Iris pigment epithelial cell (primary cell): ENCODE results near the gene GOLGA6L2.
A peak's percentile ranks its signal among the peaks of the same experiment; 100 is the strongest.
"Not testable (repeated sequence)": the region's sequence is repeated elsewhere in the genome, so short reads cannot be mapped to it uniquely, and the experiment has no call there.

Source experiments
- DNase-seq: peaks from one replicate; pipeline ENCODE4 v3.0.0-alpha.2; 2011; ENCODE audit warnings: low read depth

Gene GOLGA6L2, protein sequence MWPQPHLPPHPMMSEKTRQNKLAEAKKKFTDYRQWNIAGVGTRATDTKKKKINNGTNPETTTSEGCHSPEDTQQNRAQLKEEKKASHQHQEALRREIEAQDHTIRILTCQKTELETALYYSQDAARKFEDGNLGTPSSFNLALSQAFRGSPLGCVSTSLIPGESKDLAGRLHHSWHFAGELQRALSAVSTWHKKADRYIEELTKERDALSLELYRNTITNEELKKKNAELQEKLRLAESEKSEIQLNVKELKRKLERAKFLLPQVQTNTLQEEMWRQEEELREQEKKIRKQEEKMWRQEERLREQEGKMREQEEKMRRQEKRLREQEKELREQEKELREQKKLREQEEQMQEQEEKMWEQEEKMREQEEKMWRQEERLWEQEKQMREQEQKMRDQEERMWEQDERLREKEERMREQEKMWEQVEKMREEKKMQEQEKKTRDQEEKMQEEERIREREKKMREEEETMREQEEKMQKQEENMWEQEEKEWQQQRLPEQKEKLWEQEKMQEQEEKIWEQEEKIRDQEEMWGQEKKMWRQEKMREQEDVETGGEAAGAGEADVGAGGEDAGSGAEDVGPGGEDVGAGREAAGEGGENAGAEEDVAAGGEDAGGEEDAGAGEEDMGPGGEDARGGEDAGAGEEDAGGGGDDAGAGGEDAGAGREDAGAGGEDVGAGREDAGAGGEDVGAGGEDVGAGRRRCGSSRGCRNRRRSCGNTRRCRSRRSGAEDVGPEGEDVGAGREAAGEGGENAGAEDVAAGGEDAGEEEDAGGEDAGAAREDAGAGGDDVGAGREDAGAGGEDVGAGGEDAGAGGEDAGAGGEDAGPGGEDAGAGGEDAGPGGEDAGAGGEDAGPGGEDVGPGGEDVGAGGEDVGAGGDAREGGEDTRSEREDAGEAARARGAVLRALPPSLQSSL

GRCh38 chr15:23447107-23447500 is at the start of gene GOLGA6L2:
Gene GOLGA6L2, minus strand, starts transcription at chr15:23447243. Its CDS starts 62 bp downstream, at chr15:23447181.
- DNase-seq = no peak

DNA sequence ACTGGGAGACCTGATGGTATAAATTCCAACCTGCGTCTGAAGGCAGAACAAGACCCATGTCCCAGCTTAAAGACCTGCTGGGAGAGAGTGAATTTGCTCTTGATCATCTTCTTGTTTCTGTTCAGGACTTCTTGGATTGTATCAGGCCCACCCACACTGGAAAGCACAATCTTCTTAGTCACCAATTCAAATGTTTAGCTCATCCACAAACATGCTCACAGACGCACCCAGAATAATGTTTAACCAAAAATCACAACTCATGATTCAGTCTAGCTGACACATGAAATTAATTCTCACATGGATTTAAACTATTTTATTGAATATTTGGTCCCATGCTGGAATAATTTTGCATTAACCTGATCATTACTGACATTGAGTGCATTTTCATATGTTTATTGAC is 37.8 kb upstream of the GOLGA6L2 start:
- DNase-seq = no peak

- DNase-seq = no peak
Observed at GRCh38 chr15:23483821-23484299, 36.8 kb upstream of the GOLGA6L2 start.

DNA sequence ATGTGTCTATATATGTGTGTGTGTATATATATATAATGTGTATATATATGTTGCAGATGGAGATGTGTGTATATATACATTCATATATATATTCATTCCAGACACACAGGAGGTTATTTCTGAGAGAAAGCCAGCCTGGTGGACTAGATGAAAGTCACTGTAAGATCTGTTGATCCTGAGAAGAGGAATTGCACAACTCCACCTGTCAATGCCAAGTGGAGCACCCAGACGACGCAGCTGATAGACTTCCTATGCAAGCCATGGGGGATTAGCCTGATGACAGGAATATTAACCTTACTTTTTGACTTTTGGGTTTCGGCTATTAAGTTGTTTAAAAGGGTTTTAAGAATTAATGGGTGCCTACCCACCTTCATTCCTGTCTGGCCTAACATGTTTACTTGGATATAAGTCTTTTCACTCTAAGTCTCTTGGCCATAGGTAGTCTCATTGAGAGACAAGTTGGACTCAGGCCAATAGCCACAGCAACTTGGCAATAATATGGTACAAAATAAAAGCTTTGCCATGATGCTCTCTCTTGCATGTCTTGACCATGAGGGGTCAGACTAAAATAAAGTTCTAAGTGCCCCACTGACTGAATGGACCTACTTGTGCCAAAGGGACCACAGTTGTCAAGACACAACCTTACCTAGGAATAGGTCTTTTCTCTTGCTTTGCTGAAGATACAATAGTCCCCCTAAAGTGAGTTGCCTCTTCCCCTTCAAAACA is 35.9 kb upstream of the GOLGA6L2 start:
- no peak for DNase-seq

DNA sequence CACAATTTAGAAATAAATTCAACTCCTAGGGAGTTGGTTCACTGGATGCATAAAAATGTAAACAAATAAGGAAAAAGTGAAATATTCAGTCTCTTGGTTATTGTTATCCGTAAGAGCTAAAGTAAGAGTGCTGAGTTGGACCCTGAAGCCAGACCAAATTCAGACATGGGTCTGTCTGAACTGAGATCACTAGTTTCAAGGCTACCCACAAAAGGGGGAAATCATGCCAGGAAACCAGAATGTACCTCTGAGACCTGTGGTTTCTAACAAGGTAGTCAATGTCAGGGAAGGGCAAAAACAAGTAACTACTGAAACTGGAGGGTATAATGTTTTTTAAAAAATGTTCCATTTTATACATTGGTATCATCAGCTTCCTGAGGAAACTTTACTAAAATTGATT is 35.2 kb upstream of the GOLGA6L2 start:
- no peak for DNase-seq

GRCh38 chr15:23477920-23478319 is 30.9 kb upstream of the GOLGA6L2 start:
- DNase-seq = no peak

GRCh38 chr15:23472678-23473077 is 25.6 kb upstream of the GOLGA6L2 start:
- DNase-seq = no peak

- DNase-seq = no peak
Observed at GRCh38 chr15:23472033-23472432, 25.0 kb upstream of the GOLGA6L2 start.

DNA sequence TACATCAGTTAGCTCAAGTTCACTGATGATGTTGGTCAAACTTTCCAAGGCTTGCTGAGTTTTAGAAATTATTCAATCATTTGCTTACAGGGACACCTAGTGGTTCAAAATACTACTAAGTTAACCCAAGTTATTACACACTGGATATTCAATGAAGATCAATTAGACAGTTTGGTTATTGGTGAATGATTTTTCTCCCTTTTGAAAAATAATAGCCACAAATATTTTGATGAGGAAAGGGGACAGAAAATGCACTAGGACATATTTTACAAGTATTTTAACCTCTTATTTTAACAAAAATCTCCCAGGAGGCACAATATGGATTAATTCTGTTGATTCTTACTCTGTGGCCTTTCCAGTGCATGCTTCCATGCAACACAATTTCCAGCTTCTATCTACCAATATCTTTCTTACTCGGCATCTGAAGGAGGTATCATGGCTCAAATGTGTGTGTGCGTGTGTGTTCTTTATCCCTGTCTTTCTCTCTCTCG is 20.1 kb upstream of the GOLGA6L2 start:
- peak; percentile 46 for DNase-seq

DNA sequence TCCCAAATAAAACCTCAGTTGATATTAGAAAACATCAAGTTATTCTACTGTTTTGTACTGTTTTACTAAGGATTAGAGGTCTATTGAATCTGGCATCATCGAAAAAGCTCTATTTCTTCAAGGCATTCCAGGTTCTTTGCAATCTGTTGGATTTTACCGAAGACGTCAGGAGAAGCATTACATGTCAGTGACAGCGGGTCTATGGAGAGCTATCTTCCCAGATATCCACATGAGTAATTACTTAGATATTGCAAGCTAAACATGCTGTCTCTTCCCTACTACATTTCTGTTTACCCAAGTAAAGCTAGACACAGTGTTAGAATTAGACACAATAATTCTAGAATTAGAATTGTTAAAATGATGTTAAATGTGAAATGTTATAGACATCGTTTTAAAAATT is 10.8 kb upstream of the GOLGA6L2 start:
- DNase-seq = peak; percentile 18

GRCh38 chr15:23446215-23447106 is 582 bp downstream of the GOLGA6L2 start:
- no peak for DNase-seq

GRCh38 chr15:23444269-23444668 is 2.8 kb downstream of the GOLGA6L2 start:
- no peak for DNase-seq

DNA sequence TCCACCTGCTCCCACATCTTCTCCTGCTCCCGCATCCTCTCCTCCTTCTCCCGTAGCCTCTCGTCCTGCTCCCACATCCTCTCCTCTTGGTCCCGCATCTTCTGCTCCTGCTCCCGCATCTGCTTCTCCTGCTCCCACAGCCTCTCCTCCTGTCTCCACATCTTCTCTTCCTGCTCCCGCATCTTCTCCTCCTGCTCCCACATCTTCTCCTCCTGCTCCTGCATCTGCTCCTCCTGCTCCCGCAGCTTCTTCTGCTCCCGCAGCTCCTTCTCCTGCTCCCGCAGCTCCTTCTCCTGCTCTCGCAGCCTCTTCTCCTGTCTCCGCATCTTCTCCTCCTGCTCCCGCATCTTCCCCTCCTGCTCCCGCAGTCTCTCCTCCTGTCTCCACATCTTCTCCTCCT is 5.8 kb downstream of the GOLGA6L2 start:
- DNase-seq = no peak

DNA sequence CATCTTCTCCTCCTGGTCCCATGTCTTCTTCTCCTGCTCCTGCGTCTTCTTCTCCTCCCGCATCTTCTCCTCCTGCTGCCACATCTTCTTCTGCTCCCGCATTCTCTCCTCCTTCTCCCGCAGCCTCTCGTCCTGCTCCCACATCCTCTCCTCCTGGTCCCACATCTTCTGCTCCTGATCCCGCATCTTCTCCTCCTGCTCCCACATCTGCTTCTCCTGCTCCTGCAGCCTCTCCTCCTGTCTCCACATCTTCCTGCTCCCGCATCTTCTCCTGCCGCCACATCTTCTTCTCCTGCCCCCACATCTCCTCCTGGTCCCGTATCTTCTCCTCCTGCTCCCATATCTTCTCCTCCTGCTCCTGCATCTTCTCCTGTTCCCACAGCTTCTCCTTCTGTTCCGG is 6.4 kb downstream of the GOLGA6L2 start:
- no peak for DNase-seq

- no peak for DNase-seq
Observed at GRCh38 chr15:23439513-23439912, 7.5 kb downstream of the GOLGA6L2 start.

- DNase-seq = no peak
Observed at GRCh38 chr15:23438816-23439466, 8.1 kb downstream of the GOLGA6L2 start.

DNA sequence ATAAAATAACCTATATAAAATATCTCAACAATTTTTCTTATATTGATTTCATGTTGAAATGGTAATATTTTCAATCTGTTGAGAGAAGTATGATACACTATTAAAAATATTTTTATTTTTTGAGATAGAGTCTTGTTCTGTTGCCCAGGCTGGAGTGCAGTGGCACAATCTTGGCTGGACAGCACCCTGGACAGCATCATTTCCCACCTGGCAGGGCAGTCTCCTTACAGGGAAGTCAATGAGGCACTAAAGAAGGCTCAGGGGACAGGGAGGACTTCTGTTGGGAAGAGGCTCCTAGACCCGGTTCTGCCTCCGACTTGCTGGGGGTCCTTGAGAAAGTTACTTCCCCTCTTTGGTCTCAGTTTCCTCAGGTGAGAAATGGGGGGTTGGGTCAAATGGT is 9.4 kb downstream of the GOLGA6L2 start:
- no peak for DNase-seq

DNA sequence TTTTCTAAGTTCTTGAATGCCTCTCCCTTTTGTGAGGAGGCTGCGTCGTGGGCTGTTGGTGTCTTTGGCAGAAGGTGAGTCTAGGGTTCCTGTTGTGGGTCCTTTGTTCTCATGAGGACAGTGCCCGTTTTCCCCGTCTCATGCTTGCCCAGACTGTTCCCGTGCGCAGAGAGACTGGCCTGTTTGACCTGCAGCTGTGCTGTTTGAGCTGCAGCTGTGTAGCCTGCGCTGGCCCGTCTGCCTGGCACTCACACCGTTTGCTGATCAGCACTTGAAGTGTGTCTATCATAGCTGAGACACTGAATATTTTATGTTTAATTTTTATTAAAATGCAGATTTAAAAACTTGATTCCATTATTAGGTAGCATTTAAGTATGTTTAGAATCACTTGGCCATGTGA is 9.9 kb downstream of the GOLGA6L2 start:
- DNase-seq = no peak

DNA sequence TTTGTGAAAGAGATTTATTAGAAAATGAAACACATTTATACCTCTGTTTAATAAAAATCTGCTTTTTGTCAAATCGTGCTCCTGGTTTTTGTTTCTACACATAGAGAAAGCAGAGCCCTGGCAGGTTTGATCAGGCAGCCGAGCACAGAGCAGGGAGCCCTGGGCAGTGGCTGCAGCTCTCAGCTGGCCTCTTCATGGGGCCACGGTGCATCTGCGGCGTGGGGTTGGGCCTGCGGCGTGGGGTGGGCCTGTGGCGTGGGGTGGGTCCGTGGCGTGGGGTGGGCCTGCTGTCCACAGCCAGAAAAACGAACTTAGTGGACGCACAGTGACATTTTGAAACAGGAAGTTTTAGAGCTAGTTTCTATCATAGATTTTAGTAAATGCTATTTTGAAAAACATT is 10.6 kb downstream of the GOLGA6L2 start:
- no peak for DNase-seq

DNA sequence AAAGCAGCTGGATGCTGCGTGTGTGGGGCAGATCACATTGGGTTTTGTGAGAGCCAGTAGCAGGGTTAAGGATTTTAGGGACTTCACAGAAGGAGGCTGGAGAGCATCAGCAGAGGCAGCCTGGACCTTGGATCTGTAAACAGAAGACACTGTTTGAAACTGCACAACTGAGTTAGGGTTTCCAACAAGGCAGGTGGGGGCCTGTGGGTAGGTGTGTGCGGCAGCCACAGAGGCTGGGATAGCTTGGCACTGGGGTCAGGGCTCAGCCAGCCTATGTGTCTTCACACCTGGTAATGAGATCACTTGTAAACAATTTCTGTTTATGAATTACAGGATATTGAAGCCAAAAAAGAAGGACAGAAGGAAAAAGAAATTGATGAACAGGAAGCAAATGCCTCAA is 12.3 kb downstream of the GOLGA6L2 start:
- not testable (repeated sequence) for DNase-seq

DNA sequence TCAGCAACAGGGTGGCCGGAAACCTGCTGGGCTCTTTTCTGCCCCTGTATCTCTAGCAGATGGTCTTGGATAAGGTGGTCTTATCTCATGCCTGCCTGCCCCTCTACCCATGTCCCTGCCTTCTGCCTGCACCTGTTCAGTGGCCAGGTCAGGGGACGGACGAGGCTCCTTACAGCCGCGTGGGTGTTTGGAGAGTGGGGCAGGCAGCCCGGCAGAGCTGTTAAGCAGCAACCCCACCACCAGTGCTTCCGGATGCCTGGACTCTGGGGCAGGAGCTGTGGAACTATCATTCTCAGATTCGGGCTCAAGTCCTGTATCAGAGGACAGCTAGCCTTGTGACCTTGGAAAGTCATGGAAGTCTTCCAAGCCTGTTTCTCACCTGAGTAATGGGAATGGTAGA is 21.7 kb downstream of the GOLGA6L2 start:
- DNase-seq = not testable (repeated sequence)
